CD4-positive, alpha-beta T cell (primary cell): ENCODE data around the gene HS3ST5. TPM values are rescaled to one million over a fixed set of nuclear protein-coding genes. Genes with fewer than 3 reads are reported as not detected.

ENCODE experiments used
- ATAC-seq: fragments of 200-7000 bp; cut with Tn5 transposase; one replicate; pipeline ENCODE4 v1.10.0; 2022; ENCODE audit warnings: mild to moderate bottlenecking; ENCODE audit not compliant: poor library complexity
- CTCF ChIA-PET: fragments of 350-600 bp; sonication (Branson Sonifier 250); formaldehyde crosslinking; loops from one replicate; lab custom pipeline; 2021; ENCODE audit warnings: antibody characterized with exemption, inconsistent platforms; lab: Charles Lee
- POLR2A ChIA-PET: fragments of 350-600 bp; sonication (Branson Sonifier 250); formaldehyde crosslinking; loops from one replicate; lab custom pipeline; 2021; ENCODE audit warnings: antibody characterized with exemption, inconsistent platforms; lab: Charles Lee
- DNase-seq, 14 experiments: peaks; one replicate each; pipeline ENCODE4 v3.0.0-alpha.2; 2013 to 2020; ENCODE audit warnings: mixed read lengths in 2 of 14
- H3K27ac ChIP-seq, 2 donors: one replicate each; pipeline versions ENCODE4 v1.5.1 to v1.7.0; 2013; ENCODE audit warnings: low read length in 2 of 2, low read depth in 1 of 2, mild to moderate bottlenecking in 1 of 2
- H3K27me3 ChIP-seq, 2 experiments: 1 replicate in 1 of 2; 2 replicates in 1 of 2; pipeline versions ENCODE4 v1.6.1 to v1.7.0; 2013; ENCODE audit warnings: low read length in 2 of 2, control low read depth in 1 of 2, mild to moderate bottlenecking in 1 of 2, moderate library complexity in 1 of 2; ENCODE audit not compliant: insufficient read depth in 2 of 2, control insufficient read depth in 1 of 2
- H3K36me3 ChIP-seq: one replicate; pipeline ENCODE4 v1.6.1; 2013; ENCODE audit warnings: low read length, control low read depth; ENCODE audit not compliant: insufficient read depth
- H3K4me1 ChIP-seq: one replicate; pipeline ENCODE4 v1.6.1; 2013; ENCODE audit warnings: low read length, control low read depth; ENCODE audit not compliant: insufficient read depth
- H3K4me3 ChIP-seq: one replicate; pipeline ENCODE4 v1.5.1; 2013; ENCODE audit warnings: mild to moderate bottlenecking, low read length, moderate library complexity
- H3K9me3 ChIP-seq, 2 experiments: 1 replicate in 1 of 2; 2 replicates in 1 of 2; pipeline versions ENCODE4 v1.6.1 to v1.7.0; 2013; ENCODE audit warnings: low read length in 2 of 2, mild to moderate bottlenecking in 2 of 2, control low read depth in 1 of 2, moderate library complexity in 1 of 2; ENCODE audit not compliant: control insufficient read depth in 1 of 2, insufficient read depth in 1 of 2
- H3K27ac Mint-ChIP-seq: one replicate; pipeline ENCODE4 v1.8.0; 2020; ENCODE audit warnings: mixed read lengths
- H3K27me3 Mint-ChIP-seq: one replicate; pipeline ENCODE4 v1.8.0; 2021; ENCODE audit warnings: mixed read lengths
- H3K36me3 Mint-ChIP-seq: one replicate; pipeline ENCODE4 v1.8.0; 2021; ENCODE audit warnings: low read depth, mixed read lengths
- H3K4me1 Mint-ChIP-seq: one replicate; pipeline ENCODE4 v1.8.0; 2021; ENCODE audit warnings: low read depth, mixed read lengths
- H3K4me3 Mint-ChIP-seq: one replicate; pipeline ENCODE4 v1.8.0; 2020; ENCODE audit warnings: mild to moderate bottlenecking, mixed read lengths
- H3K9me3 Mint-ChIP-seq: one replicate; pipeline ENCODE4 v1.8.0; 2020; ENCODE audit warnings: mixed read lengths
- intact Hi-C, 2 experiments: fragments of 100-400 bp; cut with DNase I in 1 of 2; cut with micrococcal nuclease in 1 of 2; formaldehyde crosslinking; loops; one replicate each; pipeline versions ENCODE4 v1.15.1 to v1.9.0; 2023 to 2025; cut with DNase I, micrococcal nuclease
- total RNA-seq, 174 experiments: library from RNA in 2 of 174; stranded (reverse) in 2 of 174; gene quantifications; one replicate each; pipeline ENCODE4 v1.2.3 and lab custom pipeline; 2021 to 2026
- TF ChIP-seq, protein P1 (sequence below): fragments of 200-600 bp; IDR thresholded peaks from one replicate; pipeline ENCODE4 v1.8.0; 2022; ENCODE audit warnings: antibody characterized with exemption, mild to moderate bottlenecking

Gene HS3ST5
- total RNA-seq, 2 experiments from 2014 or later, result not detected

DNA sequence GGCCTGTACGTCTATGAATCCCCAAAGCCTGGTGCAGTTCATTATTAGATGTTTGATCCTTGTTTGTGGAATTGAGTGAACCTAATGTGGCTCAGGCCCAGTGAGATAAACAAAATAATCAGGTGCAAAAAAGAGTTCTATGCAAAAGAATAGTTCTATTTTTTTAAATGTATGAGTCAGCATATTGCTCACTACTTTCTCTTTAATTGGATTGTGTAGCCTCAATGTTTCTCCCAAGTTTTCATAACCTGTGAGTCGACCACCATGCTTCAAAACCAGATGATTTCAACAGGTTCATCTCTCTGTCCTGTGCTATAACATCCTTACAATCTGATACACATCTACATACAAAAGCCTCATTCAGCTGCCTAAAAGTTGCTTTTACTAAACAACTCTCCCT lies 255.3 kb downstream of the HS3ST5 start:
- Mint-ChIP-seq H3K4me3 (no peak overlapping the region), H3K27me3 (peaks cover 15% of the 10 kb centered on the region), H3K9me3 (no peaks in the 10 kb centered on the region), H3K4me1 (no peaks in the 10 kb centered on the region), H3K27ac (no peak overlapping the region), H3K36me3 (no peaks in the 10 kb centered on the region)
- POLR2A ChIA-PET, result no interaction called here
- ATAC-seq, result no peak
- intact Hi-C loops, result no loop called here
- Histone ChIP-seq H3K36me3 (no peaks in the 10 kb centered on the region), H3K4me1 (no peaks in the 10 kb centered on the region), H3K9me3 (no peaks in the 10 kb centered on the region), H3K4me3 (no peak overlapping the region), H3K27ac (no peak overlapping the region), H3K27me3 (no peaks in the 10 kb centered on the region)
- TF ChIP-seq, protein P1, sequence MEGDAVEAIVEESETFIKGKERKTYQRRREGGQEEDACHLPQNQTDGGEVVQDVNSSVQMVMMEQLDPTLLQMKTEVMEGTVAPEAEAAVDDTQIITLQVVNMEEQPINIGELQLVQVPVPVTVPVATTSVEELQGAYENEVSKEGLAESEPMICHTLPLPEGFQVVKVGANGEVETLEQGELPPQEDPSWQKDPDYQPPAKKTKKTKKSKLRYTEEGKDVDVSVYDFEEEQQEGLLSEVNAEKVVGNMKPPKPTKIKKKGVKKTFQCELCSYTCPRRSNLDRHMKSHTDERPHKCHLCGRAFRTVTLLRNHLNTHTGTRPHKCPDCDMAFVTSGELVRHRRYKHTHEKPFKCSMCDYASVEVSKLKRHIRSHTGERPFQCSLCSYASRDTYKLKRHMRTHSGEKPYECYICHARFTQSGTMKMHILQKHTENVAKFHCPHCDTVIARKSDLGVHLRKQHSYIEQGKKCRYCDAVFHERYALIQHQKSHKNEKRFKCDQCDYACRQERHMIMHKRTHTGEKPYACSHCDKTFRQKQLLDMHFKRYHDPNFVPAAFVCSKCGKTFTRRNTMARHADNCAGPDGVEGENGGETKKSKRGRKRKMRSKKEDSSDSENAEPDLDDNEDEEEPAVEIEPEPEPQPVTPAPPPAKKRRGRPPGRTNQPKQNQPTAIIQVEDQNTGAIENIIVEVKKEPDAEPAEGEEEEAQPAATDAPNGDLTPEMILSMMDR, result no peak
- DNase-seq, result no peak
- CTCF ChIA-PET, result no interaction called here

DNA sequence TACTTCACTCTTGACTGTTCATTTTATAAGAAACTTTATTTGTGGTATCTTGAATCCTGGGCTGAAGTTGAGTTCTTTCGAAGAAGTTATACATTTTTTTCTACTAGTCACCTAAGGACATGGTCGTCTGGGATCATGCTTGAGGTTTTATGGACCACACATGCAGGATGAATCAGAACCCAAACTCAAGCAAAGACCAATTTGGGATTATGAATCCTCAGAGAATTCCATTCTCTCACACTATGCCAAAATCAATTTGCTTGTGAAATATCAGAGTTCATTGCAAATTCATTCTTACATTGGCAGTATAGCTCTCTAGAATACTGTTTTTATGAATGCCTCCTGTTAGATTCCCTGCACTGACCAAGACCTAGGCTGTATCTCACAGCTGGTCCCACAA lies 257.6 kb downstream of the HS3ST5 start:
- Histone ChIP-seq H3K4me3 (no peak overlapping the region), H3K27me3 (no peaks in the 10 kb centered on the region), H3K36me3 (no peaks in the 10 kb centered on the region), H3K27ac (no peak overlapping the region), H3K4me1 (no peaks in the 10 kb centered on the region), H3K9me3 (no peaks in the 10 kb centered on the region)
- H3K36me3 Mint-ChIP-seq, result no peaks in the 10 kb centered on the region
- ChIA-PET CTCF (no interaction called here), POLR2A (no interaction called here)
- no peaks in the 10 kb centered on the region for H3K4me1 Mint-ChIP-seq
- H3K4me3 Mint-ChIP-seq, result no peak overlapping the region
- H3K27ac Mint-ChIP-seq, result no peak overlapping the region
- DNase-seq (no peak), ATAC-seq (no peak)
- H3K27me3 Mint-ChIP-seq, result peaks cover 10% of the 10 kb centered on the region
- TF ChIP-seq, protein P1, result no peak
- no peaks in the 10 kb centered on the region for H3K9me3 Mint-ChIP-seq
- intact Hi-C loops, result no loop called here

- Mint-ChIP-seq H3K27ac (no peak overlapping the region), H3K4me3 (no peak overlapping the region), H3K4me1 (no peaks in the 10 kb centered on the region), H3K36me3 (no peaks in the 10 kb centered on the region), H3K27me3 (peaks cover 10% of the 10 kb centered on the region), H3K9me3 (no peaks in the 10 kb centered on the region)
- no peak overlapping the region for H3K27ac ChIP-seq
- H3K36me3 ChIP-seq, result no peaks in the 10 kb centered on the region
- CTCF ChIA-PET, result no interaction called here
- no peaks in the 10 kb centered on the region for H3K27me3 ChIP-seq
- TF ChIP-seq, protein P1, result no peak
- intact Hi-C loops, result no loop called here
- H3K9me3 ChIP-seq, result no peaks in the 10 kb centered on the region
- no peak for DNase-seq
- no peak for ATAC-seq
- no peak overlapping the region for H3K4me3 ChIP-seq
- no peaks in the 10 kb centered on the region for H3K4me1 ChIP-seq
- POLR2A ChIA-PET, result no interaction called here
Measured at GRCh38 chr6:114084327-114084890, 258.4 kb downstream of the HS3ST5 start.
